HG02973 (cell line): ENCODE measurements around the gene IGSF21.

Experiments
- ATAC-seq: cut with Tn5 transposase; IDR thresholded peaks from one replicate; pipeline ENCODE4 v1.9.1; 2021; ENCODE audit warnings: moderate library complexity; ENCODE audit not compliant: unreplicated experiment

The IGSF21 gene

DNA sequence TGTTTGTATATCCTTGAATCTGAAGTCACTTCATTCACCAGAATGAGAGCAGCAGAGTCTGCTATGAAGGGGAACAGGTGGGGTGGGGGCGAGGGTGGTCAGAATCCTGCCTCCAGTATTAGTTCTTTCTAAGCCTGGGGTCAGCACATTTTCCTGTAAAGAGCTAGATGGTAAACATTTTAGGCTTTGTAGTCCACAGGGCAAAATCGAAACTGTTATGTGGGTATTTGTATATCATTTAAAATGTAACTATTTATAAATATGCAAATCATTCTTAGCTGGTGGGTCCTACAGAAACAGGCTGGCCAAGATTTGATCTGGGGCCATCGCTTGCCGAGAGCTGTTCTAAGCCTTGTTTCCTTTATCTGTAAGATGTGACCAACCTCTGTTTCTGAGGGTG lies 96.0 kb downstream of the IGSF21 start:
- ATAC-seq: no peak

GRCh38 chr1:18204575-18204974 lies 97.0 kb downstream of the IGSF21 start:
- ATAC-seq: no peak

DNA sequence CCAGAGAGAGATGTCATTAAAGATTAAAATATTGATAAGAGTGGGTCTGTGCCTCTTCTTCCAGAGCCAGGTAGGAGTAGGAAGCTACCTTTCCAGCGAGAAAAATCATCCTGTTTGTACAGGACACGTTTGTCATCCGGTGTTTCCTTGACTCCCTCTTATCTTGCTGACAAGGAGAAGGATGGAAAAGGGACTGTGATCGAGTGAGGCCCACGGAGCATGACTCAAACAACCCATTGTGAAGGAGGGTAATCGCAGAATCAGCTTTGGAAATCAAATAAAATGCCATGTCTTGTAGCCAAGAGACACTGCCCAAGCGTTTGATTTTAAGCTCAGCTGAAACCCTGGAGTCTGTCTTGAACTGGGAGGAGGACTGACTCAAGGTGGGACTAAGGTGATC lies 97.7 kb downstream of the IGSF21 start:
- ATAC-seq: no peak

DNA sequence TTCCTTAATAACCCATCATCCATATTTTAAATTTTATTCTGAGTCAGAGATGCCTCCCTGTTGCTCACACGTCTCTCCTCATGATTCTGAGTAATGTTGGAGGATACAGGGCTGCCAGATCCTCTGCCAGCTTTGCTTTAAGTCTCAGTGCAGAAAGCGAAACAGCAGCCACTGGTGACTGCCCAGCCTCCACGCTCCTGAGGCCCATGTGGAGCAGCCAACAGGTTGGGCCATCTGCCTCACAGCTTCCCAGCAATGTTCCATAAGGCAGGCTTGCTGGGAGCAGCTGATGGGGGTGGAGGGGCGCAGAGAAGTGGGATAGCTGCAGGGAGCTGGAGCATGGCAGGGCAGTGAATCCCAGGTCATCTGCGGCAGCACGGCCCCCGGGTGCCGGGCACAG lies 104.2 kb downstream of the IGSF21 start:
- no peak for ATAC-seq

DNA sequence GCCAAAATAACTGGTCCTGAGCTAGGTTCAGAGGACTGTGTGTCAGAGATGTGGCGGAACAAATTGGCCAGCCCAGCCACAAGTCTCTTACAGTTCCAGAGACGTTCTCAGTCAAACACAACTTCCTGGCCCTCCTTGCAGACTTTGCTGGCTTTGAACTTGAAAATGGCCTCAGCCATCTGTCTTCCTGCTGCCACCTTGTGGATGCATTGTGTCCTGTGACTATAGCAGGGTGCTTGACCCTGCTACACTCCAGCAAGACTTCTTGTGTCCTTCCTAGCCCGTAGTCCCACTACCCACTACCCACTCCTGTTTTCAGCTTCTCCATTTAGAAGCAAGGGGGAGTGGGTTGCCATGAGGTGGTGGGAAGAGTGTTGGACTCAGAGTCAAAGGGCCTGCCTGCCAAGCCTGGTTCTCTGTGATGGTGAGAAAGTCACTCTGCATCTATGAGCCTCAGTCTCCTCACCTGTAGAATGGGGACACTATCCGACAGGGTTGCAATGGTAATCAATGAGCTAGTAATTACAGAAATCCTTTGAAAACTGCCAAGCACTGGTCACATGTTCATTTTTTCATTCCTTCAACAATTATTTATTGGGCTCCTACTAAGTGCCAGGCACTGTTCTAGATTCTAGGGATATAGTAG lies 109.9 kb downstream of the IGSF21 start:
- no peak for ATAC-seq

- no peak for ATAC-seq
Measured at GRCh38 chr1:18229625-18230024, 122.0 kb downstream of the IGSF21 start.

- ATAC-seq: no peak
Measured at GRCh38 chr1:18230321-18230720, 122.7 kb downstream of the IGSF21 start.

GRCh38 chr1:18230840-18231239 lies 123.2 kb downstream of the IGSF21 start:
- ATAC-seq: no peak

GRCh38 chr1:18232052-18232451 lies 124.5 kb downstream of the IGSF21 start:
- no peak for ATAC-seq

DNA sequence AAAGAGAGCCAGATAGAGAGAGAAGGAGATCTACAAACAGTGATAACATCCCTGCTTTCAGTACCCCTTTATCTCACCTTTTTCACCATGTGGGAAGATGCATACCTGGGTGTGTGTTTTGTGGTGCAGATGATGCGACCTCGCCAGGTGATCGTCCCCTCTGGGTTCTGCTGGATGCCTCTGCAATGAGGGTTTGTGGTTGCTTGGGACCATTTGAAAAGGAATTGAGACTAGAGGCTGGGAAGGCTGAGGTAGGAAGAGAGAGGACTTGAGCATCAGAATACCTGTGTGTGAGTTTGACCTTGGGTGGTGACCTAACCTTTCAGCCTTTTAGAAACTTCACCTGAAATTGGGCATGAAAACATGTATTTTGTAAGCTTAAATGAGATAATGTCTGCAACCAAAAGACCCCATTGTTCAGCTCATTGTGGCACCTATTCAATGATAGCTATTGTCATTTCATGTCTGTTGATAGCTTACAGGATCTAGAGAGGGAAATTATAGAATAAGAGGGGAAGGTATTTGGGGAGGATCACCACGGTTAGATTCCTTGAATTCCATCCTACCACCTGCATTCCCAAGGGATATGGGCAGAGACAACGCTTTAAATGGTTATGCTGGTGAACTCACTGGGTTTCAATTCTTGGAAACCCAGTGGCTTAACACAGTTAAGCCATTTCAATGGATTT lies 125.7 kb downstream of the IGSF21 start:
- no peak for ATAC-seq

GRCh38 chr1:18234790-18235242 lies 127.2 kb downstream of the IGSF21 start:
- ATAC-seq: no peak

- ATAC-seq: no peak
Measured at GRCh38 chr1:18237371-18237770, 129.8 kb downstream of the IGSF21 start.

DNA sequence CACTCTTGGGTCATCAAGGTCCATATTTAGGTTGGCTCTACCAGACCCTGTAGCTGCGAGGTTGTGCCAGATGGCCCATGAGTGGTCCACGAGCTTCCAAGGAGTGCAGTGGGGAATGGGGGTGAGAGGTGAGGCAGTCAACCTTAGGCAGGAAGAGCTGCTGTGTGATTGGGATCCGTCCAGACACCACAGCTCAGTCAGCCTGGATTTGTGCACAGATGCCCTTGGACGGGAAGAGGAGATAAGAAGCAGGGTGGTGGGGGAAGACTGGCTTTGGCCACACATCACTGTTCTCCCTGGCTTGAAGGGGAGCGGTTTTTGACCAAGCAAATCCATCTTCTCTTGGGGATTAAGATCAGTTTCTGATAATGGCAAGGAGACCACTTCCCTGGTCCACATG lies 130.6 kb downstream of the IGSF21 start:
- no peak for ATAC-seq

DNA sequence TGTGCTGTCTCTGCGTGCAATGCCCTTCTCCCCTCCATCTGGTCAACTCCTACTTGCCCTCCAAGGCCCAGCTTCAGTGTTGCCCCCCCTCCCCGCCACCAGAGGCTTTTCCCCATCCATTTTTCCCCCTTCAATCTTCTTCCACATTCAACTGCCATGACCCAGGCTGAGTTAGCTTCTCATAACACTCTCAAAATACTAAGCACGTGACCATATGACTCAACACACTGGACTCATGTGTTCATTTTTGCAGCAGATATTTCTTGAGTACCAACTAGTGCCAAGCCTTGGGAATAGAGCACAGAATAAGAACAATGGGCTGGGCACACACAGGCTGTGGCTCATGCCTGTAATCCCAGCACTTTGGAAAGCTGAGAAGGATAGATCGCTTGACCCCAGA lies 132.1 kb downstream of the IGSF21 start:
- no peak for ATAC-seq

GRCh38 chr1:18240906-18241305 lies 133.3 kb downstream of the IGSF21 start:
- ATAC-seq: no peak

- ATAC-seq: no peak
Measured at GRCh38 chr1:18241891-18242290, 134.3 kb downstream of the IGSF21 start.

GRCh38 chr1:18243503-18244175 lies 136.0 kb downstream of the IGSF21 start:
- no peak for ATAC-seq

DNA sequence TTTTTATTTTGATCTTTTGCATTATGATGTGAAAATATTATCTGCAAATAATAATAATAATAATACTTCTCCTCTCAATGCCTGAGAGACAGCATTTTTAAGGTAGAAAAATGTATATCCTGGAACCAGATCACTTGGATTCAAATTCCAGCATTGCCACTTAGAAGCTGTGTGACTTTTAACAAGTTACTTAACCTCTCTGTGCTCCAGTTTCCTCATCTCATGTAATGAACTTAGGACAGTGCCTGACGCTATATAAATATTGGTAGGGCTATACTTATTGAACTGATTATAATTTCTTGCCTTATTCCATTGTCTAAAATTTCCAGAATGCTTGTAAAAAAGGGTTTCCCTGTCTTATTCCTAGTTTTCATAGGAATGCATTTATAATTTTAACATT lies 137.2 kb downstream of the IGSF21 start:
- ATAC-seq: no peak

- ATAC-seq: no peak
Measured at GRCh38 chr1:18245647-18246046, 138.0 kb downstream of the IGSF21 start.

DNA sequence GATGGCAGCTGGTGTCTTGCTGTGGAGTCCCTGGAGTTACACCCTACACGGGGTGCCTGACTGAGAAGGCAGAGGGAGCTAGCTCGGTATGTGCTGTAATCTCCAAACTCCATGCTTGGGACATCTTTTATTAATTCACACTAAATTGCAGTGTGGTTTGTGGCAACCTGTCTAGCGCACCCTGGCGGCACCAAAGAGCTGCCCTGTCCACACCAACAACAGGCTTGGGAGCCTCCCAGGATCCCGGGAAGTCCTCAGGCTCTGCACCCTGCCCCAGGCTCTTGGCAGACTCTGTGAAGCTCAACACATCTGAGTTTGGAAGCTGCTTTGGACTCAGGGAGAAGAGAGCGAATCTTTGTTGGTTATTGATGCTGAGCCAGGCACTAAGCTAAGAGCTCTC lies 138.9 kb downstream of the IGSF21 start:
- ATAC-seq: no peak

- no peak for ATAC-seq
Measured at GRCh38 chr1:18247151-18247550, 139.6 kb downstream of the IGSF21 start.

DNA sequence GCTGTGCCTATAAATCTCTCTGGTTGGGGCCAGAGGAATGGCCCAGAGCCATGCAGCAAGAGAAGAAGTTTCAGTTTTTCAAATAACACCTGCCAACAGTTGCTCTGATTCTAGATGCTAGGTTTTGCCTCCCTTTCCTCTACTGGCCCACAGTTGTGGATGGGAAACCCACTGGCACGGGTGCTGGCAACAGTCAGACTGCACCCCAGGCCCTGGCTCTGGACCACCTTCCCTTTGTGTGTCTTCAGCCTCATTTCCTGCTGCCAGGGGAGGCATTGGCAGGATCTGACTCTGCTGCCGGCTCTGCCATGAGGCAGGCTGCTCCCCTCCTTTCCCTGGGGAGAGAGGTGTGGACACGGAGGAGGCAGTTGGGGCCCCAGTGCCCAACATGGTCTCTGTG lies 142.0 kb downstream of the IGSF21 start:
- no peak for ATAC-seq
